Middle frontal gyrus (tissue), 1 donor: ENCODE data around the gene OR6C74.

Experiments used
- DNase-seq: peaks from one replicate; pipeline ENCODE4 v3.0.0-alpha.2; 2015; ENCODE audit warnings: low spot score; ENCODE audit errors: extremely low spot score

OR6C74 gene

DNA sequence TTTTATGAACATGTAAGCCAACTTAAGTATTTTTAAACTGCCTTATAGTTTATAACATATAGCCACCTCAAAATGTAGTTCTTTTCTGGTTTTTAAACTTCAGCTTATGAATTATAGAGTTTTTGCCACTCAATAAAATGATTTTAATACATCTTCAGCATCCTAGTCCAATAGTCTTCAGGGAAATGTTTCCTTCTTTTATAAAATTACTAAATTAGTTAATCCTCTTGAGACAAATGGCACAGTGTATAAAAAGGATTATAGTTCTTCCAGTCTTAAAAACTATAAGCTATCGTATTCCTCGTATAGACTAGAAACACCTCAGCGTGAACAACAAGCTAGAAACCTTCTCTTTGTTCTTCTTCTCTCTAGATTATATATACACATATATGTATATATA, at the start of gene OR6C74:
OR6C74 (plus strand) TSS at position 301 of the 400 bp plus-strand sequence. CDS start 2,679 bp downstream, outside the sequence.
- DNase-seq: no peak

DNA sequence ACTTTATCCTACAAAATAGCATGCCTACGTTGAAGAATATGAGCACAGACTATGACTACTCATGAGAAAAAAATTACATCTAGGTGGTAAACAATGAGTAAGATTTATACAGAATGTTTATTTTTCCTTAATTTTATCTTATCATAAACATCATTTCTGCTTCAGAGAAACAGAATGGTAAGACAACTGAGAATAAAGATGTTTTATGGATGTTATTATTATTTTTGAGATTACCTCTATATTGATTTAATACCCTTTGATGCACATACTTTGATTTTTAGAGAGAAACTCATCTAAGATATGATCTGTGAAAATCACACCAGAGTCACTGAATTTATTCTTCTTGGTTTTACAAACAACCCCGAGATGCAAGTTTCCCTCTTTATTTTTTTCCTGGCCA, 23.7 kb upstream of the OR6C74 start, which contains the start of gene OR10A7:
OR10A7 (plus strand) TSS at position 301 of the 400 bp plus-strand sequence; CDS start at position 301, 0 bp downstream.
- DNase-seq: no peak

DNA sequence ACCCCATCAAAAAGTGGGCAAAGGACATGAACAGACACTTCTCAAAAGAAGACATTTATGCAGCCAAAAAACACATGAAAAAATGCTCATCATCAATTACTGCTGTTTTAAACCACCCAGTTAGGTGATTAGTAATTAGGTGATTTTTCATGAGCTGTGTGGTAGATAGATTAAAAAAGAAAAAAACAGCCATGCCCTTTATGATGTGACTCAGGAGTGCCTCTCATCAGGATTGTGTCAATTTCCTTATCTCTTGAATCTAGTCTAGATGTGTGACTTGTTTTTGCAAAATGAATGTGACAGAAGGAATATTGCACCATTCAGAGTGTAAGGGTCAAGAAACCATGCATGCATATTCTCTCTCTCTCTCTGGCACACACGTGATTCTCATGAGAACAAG, 17.9 kb upstream of the OR6C74 start:
- DNase-seq: no peak

DNA sequence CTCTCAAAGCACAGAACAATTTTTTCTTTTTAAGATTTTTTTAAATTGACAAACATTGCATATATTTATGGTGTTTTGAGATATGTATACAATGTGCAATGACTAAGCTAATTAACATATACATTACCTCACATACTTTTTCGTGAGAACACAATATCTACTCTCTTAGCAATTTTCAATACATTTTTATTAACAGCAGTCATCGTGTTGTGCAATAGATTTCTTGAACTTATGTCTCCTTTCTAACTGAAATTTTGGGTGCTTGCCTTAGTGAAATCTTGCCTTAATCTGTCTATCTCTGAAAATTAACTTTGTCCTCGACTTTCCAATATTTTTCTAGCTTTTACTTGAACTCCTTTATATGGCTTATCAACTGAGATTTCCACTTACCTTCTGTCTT, 16.8 kb upstream of the OR6C74 start:
- DNase-seq: no peak

DNA sequence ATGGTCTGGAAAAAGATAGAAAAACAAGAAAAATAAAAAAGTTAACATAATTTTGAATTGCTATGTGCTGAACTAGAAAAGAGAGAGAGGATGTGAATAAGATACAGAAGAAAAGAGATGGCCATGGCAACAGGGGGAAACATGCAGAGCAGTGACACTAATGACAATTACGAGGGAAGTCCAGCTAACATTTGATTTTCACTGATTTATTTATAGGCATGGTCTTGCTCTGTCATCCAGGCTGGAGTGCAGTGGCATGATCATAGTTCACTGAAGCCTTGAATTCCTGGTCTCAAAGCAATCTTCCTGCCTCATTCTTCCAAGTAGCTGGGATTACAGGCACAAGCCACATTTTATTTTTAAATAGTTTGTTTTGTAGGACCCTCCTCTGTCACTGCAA, 1.8 kb downstream of the OR6C74 start:
- no peak for DNase-seq

DNA sequence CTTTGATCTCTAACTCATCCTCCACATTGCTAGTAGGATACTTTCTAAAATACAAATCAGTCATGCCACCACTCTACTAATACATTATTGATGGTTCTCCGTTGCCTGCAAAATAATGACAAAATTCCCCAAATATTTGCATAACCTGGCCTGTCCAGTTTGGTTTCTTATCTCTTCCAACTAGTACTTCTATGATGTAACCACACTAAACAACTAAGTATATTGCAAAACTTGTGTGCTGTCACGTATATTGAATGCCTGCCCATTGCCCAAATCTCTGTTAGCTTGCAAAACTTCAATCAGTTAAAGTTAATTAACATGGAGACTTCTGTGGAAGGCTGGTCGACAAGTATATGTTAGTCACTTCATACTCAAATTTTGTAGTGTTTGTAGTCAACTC, 6.5 kb downstream of the OR6C74 start:
- no peak for DNase-seq

DNA sequence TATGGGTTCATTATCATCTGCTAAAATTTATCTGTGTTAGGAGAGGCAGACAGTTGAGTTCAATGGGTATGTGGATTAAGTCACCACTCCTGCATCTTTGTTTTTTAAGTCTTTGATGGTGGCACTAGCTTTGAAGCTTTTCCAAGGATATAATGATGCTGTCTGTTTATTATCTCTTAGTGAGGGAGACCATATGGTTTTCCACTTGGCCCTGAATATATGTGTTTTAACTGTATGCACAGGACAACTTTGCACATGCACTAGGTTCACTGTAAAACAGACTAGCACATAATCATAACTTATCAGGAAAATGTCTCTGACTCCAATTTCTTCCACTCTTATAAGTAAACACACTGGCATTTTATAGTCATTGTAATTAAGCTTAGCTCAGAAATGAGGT, 8.9 kb downstream of the OR6C74 start:
- no peak for DNase-seq

DNA sequence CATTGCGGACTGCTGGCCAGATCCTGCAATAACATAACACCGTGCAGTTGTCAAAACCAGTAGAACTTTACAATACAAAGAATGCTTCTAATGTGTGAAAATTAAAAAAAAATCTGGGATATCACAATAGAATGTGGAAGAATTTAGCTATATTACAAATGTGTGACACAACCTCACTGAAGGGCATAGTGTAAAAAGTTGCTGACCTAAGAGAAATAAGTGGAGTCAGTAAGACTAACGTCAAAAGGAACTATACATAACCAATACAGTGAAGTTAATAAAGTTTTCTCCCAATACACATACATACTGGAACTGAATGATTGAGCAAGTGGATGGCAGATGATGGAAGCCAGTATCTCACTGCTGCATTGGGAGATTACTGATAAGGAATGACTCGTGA, 12.4 kb downstream of the OR6C74 start:
- no peak for DNase-seq

DNA sequence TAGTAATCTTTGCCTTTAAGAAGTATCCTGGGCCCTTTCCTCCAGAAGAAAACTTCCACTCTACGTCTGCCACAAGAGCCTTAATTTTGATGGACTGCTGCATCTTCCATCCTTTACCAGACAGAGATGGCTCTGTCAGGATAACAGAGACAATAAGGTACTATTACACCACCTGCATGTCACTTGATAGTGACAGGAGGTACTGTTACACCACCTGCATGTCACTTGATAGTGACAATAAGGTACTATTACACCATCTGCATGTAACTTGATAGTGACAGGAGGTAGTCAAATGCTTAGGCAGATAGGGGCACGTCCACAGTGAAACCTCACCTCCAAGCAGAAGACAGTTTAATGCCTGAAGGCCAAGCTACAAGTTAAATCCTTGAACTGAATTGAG, 13.9 kb downstream of the OR6C74 start:
- no peak for DNase-seq

DNA sequence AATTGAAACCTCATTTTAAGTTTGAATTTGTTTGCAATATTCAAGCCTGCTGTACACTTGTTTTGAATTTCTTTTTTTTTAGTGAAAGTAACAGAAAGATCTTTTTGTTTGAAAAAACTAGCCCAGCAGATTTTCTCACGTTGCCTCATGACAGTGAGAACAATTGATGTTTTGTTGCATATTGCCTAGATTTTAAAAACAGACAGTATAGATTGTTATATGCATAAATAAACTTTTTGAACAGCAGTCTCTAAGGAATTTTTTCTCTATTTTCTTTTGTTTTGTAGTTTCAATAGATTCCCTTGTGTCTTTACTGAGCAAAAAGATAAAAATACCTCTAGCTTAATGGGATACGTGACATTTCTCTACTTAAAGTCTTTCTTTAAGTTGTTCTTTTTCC, 36.6 kb downstream of the OR6C74 start:
- no peak for DNase-seq

DNA sequence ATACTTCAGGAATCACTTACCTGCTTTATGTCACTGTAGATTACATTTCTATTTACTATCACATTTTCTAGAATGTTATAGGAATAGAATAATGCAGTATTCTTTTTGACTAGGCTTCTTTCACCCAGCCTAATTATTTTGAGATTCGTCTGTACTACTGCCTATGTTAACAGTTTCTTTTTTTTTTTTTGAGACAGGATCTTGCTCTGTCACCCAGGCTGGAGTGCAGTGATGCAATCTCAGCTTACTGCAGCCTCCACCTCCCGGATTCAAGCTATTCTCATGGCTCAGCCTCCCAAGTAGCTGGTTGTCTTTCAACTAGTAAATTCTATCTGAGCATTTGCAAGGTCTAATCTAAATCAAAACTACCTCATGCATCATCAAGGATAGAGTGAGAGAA, 45.6 kb downstream of the OR6C74 start:
- no peak for DNase-seq
